Neural cell (in vitro differentiated cells): ENCODE data around the gene AKAP9. TPM values are rescaled to one million over a fixed set of nuclear protein-coding genes. Genes with fewer than 3 reads are reported as not detected.

ENCODE experiments used
- H2AFZ ChIP-seq: fragments of 200-600, 300-800 bp; sonication (generic), shearing (Covaris generic); 2 replicates; pipeline ENCODE4 v1.6.0; 2014; ENCODE audit warnings: low read depth, mild to moderate bottlenecking, antibody characterized with exemption, low read length, moderate library complexity
- H3F3A ChIP-seq: fragments of 200-600 bp; shearing (Covaris generic); 2 replicates; pipeline ENCODE4 v1.6.1; 2016; ENCODE audit warnings: mild to moderate bottlenecking, moderate library complexity, mixed read lengths, antibody characterized with exemption, low read length; ENCODE audit not compliant: insufficient read depth, poor library complexity, severe bottlenecking
- H3K27ac ChIP-seq: fragments of 200-600, 300-800 bp; sonication (generic), shearing (Covaris generic); 2 replicates; pipeline ENCODE4 v1.5.1; 2014; ENCODE audit warnings: mild to moderate bottlenecking, low read length, moderate library complexity
- H3K27me3 ChIP-seq: fragments of 300-800, 200-600 bp; sonication (generic), shearing (Covaris generic); 2 replicates; pipeline ENCODE4 v1.6.0; 2014; ENCODE audit warnings: mild to moderate bottlenecking, low read depth, low read length, moderate library complexity; ENCODE audit not compliant: insufficient read depth
- H3K36me3 ChIP-seq: fragments of 300-800, 200-600 bp; sonication (generic), shearing (Covaris generic); 2 replicates; pipeline ENCODE4 v1.5.1; 2014; ENCODE audit warnings: mild to moderate bottlenecking, antibody characterized with exemption, low read length, moderate library complexity; ENCODE audit not compliant: insufficient read depth
- H3K4me2 ChIP-seq: fragments of 300-800, 200-600 bp; sonication (generic), shearing (Covaris generic); 2 replicates; pipeline ENCODE4 v1.6.0; 2014; ENCODE audit warnings: mild to moderate bottlenecking, low read length
- H3K4me3 ChIP-seq: fragments of 300-800, 200-600 bp; sonication (generic), shearing (Covaris generic); 2 replicates; pipeline ENCODE4 v1.5.1; 2014; ENCODE audit warnings: mild to moderate bottlenecking, low read length, moderate library complexity
- H3K79me2 ChIP-seq: fragments of 200-600 bp; shearing (Covaris generic); replicated peaks from 2 replicates; pipeline ENCODE4 v1.6.0; 2014; ENCODE audit warnings: mild to moderate bottlenecking, low read length, moderate library complexity; ENCODE audit not compliant: insufficient read depth
- H3K9ac ChIP-seq: fragments of 300-800, 200-600 bp; sonication (generic), shearing (Covaris generic); 2 replicates; pipeline ENCODE4 v1.6.1; 2016; ENCODE audit warnings: mild to moderate bottlenecking, low read length, mixed read lengths
- H3K9me2 ChIP-seq: fragments of 200-600 bp; shearing (Covaris generic); 2 replicates; pipeline ENCODE4 v1.6.1; 2016; ENCODE audit warnings: mild to moderate bottlenecking, low read length, mixed read lengths; ENCODE audit not compliant: insufficient read depth
- H3K9me3 ChIP-seq: fragments of 200-600, 300-800 bp; sonication (generic), shearing (Covaris generic); 2 replicates; pipeline ENCODE4 v1.6.1; 2016; ENCODE audit warnings: mild to moderate bottlenecking, mixed run types, low read length, moderate library complexity, mixed read lengths
- H4K20me1 ChIP-seq: fragments of 200-600 bp; shearing (Covaris generic); 2 replicates; pipeline ENCODE4 v1.6.1; 2016; ENCODE audit warnings: mild to moderate bottlenecking, mixed run types; ENCODE audit not compliant: insufficient read depth
- EP300 ChIP-seq: fragments of 450-650 bp; conservative IDR thresholded peaks from 2 replicates; pipeline ENCODE4 v1.6.1; 2014; ENCODE audit warnings: antibody characterized with exemption, mild to moderate bottlenecking, moderate library complexity; ENCODE audit not compliant: poor library complexity, severe bottlenecking
- EZH2 ChIP-seq: fragments of 200-600, 300-800 bp; shearing (Covaris generic), sonication (generic); IDR thresholded peaks from 2 replicates; pipeline ENCODE4 v1.6.1; 2014; ENCODE audit warnings: antibody characterized with exemption, low read length, borderline replicate concordance, mild to moderate bottlenecking; ENCODE audit not compliant: insufficient read depth, poor library complexity, severe bottlenecking
- MXI1 ChIP-seq: fragments of 450-650 bp; conservative IDR thresholded peaks from 2 replicates; pipeline ENCODE4 v1.6.1; 2014; ENCODE audit warnings: antibody characterized with exemption, mild to moderate bottlenecking; ENCODE audit not compliant: poor library complexity, severe bottlenecking
- POLR2AphosphoS5 ChIP-seq: IDR thresholded peaks from 2 replicates; pipeline ENCODE4 v1.6.1; 2012
- RAD21 ChIP-seq: fragments of 450-650 bp; conservative IDR thresholded peaks from 2 replicates; pipeline ENCODE4 v1.6.1; 2014; ENCODE audit warnings: antibody characterized with exemption, mild to moderate bottlenecking, moderate library complexity
- SMC3 ChIP-seq: fragments of 450-650 bp; conservative IDR thresholded peaks from 2 replicates; pipeline ENCODE4 v1.6.1; 2014; ENCODE audit warnings: antibody characterized with exemption, mild to moderate bottlenecking, moderate library complexity; ENCODE audit not compliant: poor library complexity
- TAF1 ChIP-seq: IDR thresholded peaks from 2 replicates; pipeline ENCODE4 v1.6.1; 2012; ENCODE audit warnings: low read depth
- polyA plus RNA-seq: library from polyadenylated mRNA; depleted of rRNA; stranded (reverse); fragments of >200 nt; gene quantifications from 2 replicates; pipeline ENCODE4 v1.2.3, GENCODE V29; 2014
- TF ChIP-seq, protein P1 (sequence below): fragments of 450-650 bp; IDR thresholded peaks from 2 replicates; pipeline ENCODE4 v1.5.1; 2014; ENCODE audit warnings: antibody characterized with exemption, mild to moderate bottlenecking, moderate library complexity; ENCODE audit not compliant: poor library complexity, severe bottlenecking
- TF ChIP-seq, protein P2 (sequence below): IDR thresholded peaks from 2 replicates; pipeline ENCODE4 v1.6.1; 2012; ENCODE audit warnings: borderline replicate concordance

The AKAP9 gene
- polyA plus RNA-seq, 1 donor from 2014 or later = 120 TPM

DNA sequence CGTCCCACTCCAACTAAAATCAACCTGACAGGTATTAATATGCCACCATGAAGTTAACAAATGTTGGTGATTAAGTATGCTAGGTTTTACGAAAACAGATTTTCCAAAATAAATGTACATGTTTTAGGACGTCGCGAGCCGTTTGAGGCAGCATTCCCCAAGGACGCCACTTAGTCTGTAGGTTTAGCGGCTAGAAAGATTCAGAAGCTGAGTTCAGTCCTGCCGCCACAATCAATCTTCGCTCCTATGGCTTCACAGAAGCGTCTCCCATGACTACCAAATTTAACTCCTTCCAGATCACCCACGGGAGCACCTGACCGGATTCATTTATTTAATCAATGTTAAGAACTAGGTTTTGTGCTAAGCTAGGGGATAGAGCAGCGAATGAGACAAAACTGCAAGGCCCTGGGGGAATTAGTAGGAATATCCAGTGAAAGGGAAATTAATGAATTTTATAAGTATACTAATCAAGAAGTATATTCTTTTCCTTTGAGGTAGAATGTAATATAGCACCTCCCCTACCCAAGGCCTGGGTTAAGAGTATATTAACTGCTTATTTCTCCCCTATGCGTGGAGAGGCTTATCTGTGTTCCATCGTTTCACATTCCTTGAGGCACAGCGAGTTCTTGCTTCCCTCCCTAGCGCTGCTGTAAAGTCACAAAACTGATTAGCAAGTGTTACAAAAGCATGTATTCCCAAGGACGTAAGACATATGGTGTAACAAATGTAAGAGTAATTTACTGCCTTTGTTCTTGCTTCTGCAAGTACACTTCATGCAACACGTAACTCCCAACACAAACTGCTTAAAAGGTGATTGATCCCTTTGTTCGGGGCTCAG, 194.6 kb downstream of the AKAP9 start:
- no peaks in the 10 kb centered on the region for H3F3A ChIP-seq
- H4K20me1 ChIP-seq = no peaks in the 10 kb centered on the region
- peak overlapping the region; percentile 52 for H3K4me2 ChIP-seq
- TF ChIP-seq POLR2AphosphoS5 (no peak), EZH2 (no peak), MXI1 (no peak), TAF1 (no peak), RAD21 (no peak), SMC3 (no peak), EP300 (no peak)
- TF ChIP-seq, protein P1, sequence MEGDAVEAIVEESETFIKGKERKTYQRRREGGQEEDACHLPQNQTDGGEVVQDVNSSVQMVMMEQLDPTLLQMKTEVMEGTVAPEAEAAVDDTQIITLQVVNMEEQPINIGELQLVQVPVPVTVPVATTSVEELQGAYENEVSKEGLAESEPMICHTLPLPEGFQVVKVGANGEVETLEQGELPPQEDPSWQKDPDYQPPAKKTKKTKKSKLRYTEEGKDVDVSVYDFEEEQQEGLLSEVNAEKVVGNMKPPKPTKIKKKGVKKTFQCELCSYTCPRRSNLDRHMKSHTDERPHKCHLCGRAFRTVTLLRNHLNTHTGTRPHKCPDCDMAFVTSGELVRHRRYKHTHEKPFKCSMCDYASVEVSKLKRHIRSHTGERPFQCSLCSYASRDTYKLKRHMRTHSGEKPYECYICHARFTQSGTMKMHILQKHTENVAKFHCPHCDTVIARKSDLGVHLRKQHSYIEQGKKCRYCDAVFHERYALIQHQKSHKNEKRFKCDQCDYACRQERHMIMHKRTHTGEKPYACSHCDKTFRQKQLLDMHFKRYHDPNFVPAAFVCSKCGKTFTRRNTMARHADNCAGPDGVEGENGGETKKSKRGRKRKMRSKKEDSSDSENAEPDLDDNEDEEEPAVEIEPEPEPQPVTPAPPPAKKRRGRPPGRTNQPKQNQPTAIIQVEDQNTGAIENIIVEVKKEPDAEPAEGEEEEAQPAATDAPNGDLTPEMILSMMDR = no peak
- TF ChIP-seq, protein P2, sequence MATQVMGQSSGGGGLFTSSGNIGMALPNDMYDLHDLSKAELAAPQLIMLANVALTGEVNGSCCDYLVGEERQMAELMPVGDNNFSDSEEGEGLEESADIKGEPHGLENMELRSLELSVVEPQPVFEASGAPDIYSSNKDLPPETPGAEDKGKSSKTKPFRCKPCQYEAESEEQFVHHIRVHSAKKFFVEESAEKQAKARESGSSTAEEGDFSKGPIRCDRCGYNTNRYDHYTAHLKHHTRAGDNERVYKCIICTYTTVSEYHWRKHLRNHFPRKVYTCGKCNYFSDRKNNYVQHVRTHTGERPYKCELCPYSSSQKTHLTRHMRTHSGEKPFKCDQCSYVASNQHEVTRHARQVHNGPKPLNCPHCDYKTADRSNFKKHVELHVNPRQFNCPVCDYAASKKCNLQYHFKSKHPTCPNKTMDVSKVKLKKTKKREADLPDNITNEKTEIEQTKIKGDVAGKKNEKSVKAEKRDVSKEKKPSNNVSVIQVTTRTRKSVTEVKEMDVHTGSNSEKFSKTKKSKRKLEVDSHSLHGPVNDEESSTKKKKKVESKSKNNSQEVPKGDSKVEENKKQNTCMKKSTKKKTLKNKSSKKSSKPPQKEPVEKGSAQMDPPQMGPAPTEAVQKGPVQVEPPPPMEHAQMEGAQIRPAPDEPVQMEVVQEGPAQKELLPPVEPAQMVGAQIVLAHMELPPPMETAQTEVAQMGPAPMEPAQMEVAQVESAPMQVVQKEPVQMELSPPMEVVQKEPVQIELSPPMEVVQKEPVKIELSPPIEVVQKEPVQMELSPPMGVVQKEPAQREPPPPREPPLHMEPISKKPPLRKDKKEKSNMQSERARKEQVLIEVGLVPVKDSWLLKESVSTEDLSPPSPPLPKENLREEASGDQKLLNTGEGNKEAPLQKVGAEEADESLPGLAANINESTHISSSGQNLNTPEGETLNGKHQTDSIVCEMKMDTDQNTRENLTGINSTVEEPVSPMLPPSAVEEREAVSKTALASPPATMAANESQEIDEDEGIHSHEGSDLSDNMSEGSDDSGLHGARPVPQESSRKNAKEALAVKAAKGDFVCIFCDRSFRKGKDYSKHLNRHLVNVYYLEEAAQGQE = no peak
- H3K4me3 ChIP-seq = peak overlapping the region; percentile 96
- H3K36me3 ChIP-seq = no peaks in the 10 kb centered on the region
- H3K9me2 ChIP-seq = no peaks in the 10 kb centered on the region
- H3K9me3 ChIP-seq = no peaks in the 10 kb centered on the region
- peak overlapping the region; percentile 97 for H3K9ac ChIP-seq
- H3K27me3 ChIP-seq = no peaks in the 10 kb centered on the region
- peak overlapping the region; percentile 82 for H2AFZ ChIP-seq
- H3K79me2 ChIP-seq = peaks cover 29% of the 10 kb centered on the region
- H3K27ac ChIP-seq = peak overlapping the region; percentile 95

GRCh38 chr7:92137557-92137956, 196.9 kb downstream of the AKAP9 start:
- Histone ChIP-seq H3K27me3 (no peaks in the 10 kb centered on the region), H3K27ac (no peak overlapping the region), H2AFZ (no peak overlapping the region), H3K79me2 (peaks cover 6% of the 10 kb centered on the region), H3K4me3 (no peak overlapping the region), H3K36me3 (no peaks in the 10 kb centered on the region), H3K9ac (no peak overlapping the region), H4K20me1 (no peaks in the 10 kb centered on the region), H3F3A (no peaks in the 10 kb centered on the region), H3K9me3 (no peaks in the 10 kb centered on the region), H3K9me2 (no peaks in the 10 kb centered on the region), H3K4me2 (no peak overlapping the region)
- no peak for TF ChIP-seq EZH2
- TF ChIP-seq TAF1 = no peak
- TF ChIP-seq POLR2AphosphoS5 = no peak
- TF ChIP-seq, protein P2 = no peak
- no peak for TF ChIP-seq SMC3
- TF ChIP-seq, protein P1 = no peak
- no peak for TF ChIP-seq MXI1
- TF ChIP-seq EP300 = no peak
- no peak for TF ChIP-seq RAD21
